Left lobe of liver (tissue), 2 donors: ENCODE measurements around the gene OSCP1. TPM values are rescaled to one million over a fixed set of nuclear protein-coding genes. Genes with fewer than 3 reads are reported as not detected.
"Not testable (repeated sequence)": the region's sequence is repeated elsewhere in the genome, so short reads cannot be mapped to it uniquely, and the experiment has no call there.

Experiments used
- ATAC-seq: fragments of 200-7000 bp; cut with Tn5 transposase; one replicate; pipeline ENCODE4 v1.9.1; 2020; ENCODE audit warnings: mild to moderate bottlenecking, moderate library complexity
- DNase-seq: peaks from one replicate; pipeline ENCODE4 v3.0.0-alpha.2; 2020; ENCODE audit warnings: low spot score
- total RNA-seq: library from RNA; stranded (reverse); gene quantifications from one replicate; pipeline ENCODE4 v1.2.1, GENCODE V29; 2021
- donor health status: DM: no; HTN: no; CAD: no; lungs with moderate emphysema.
- donor health status: DM: no; HTN: yes; CAD: no.

Gene OSCP1
- total RNA-seq = 1.2 TPM

GRCh38 chr1:36450270-36450918 is at the start of gene OSCP1:
Gene OSCP1, minus strand, starts transcription at chr1:36450451. Its CDS starts 82 bp downstream, at chr1:36450369.
- DNase-seq = peak; percentile 96
- ATAC-seq = peak; percentile 97

- ATAC-seq (no peak), DNase-seq (no peak)
Observed at GRCh38 chr1:36497207-36497606, 47.0 kb upstream of the OSCP1 start.

GRCh38 chr1:36494971-36495370 is 44.7 kb upstream of the OSCP1 start:
- ATAC-seq (no peak), DNase-seq (no peak)

GRCh38 chr1:36493524-36493923 is 43.3 kb upstream of the OSCP1 start:
- no peak for DNase-seq
- ATAC-seq = no peak

- DNase-seq (no peak), ATAC-seq (no peak)
Observed at GRCh38 chr1:36492491-36492890, 42.2 kb upstream of the OSCP1 start.

GRCh38 chr1:36489258-36490051 is 39.2 kb upstream of the OSCP1 start:
- ATAC-seq, DNase-seq: not testable (repeated sequence)

- DNase-seq (no peak), ATAC-seq (no peak)
Observed at GRCh38 chr1:36487906-36488305, 37.7 kb upstream of the OSCP1 start.

GRCh38 chr1:36487336-36487725 is 37.1 kb upstream of the OSCP1 start:
- ATAC-seq, DNase-seq: not testable (repeated sequence)

GRCh38 chr1:36486439-36487335 is 36.4 kb upstream of the OSCP1 start:
- DNase-seq (peak; percentile 97), ATAC-seq (peak; percentile 87)

- DNase-seq (no peak), ATAC-seq (no peak)
Observed at GRCh38 chr1:36486093-36486438, 35.8 kb upstream of the OSCP1 start.

GRCh38 chr1:36484099-36484498 is 33.8 kb upstream of the OSCP1 start:
- DNase-seq = no peak
- no peak for ATAC-seq

- no peak for DNase-seq
- no peak for ATAC-seq
Observed at GRCh38 chr1:36482724-36483388, 32.6 kb upstream of the OSCP1 start, which contains the start of gene CSF3R. Gene CSF3R, minus strand, starts transcription at chr1:36482913. Its CDS starts 3,417 bp downstream, at chr1:36479496.

- no peak for ATAC-seq
- DNase-seq = no peak
Observed at GRCh38 chr1:36481771-36482723, 31.8 kb upstream of the OSCP1 start.

- DNase-seq = no peak
Observed at GRCh38 chr1:36481091-36481490, 30.8 kb upstream of the OSCP1 start.

GRCh38 chr1:36480161-36480560 is 29.9 kb upstream of the OSCP1 start:
- DNase-seq = no peak
- ATAC-seq = no peak

More at GRCh38 chr1:36481091-36481490, 30.8 kb upstream of the OSCP1 start:
- no peak for ATAC-seq

- DNase-seq = no peak
- ATAC-seq = no peak
Observed at GRCh38 chr1:36479505-36480051, 29.3 kb upstream of the OSCP1 start.

- not testable (repeated sequence) for ATAC-seq, DNase-seq
Observed at GRCh38 chr1:36477615-36478014, 27.4 kb upstream of the OSCP1 start.

GRCh38 chr1:36476945-36477344 is 26.7 kb upstream of the OSCP1 start:
- DNase-seq (no peak), ATAC-seq (no peak)

GRCh38 chr1:36475910-36476604 is 25.8 kb upstream of the OSCP1 start:
- no peak for DNase-seq
- no peak for ATAC-seq
